ENCODE data around the gene LSM3. TPM values are rescaled to one million over a fixed set of nuclear protein-coding genes. Genes with fewer than 3 reads are reported as not detected.
A peak's percentile ranks its signal among the peaks of the same experiment; 100 is the strongest.

The LSM3 gene
- 10.5 and 12.4 TPM in 2 replicates for total RNA-seq
- polyA plus RNA-seq: 22.1 and 26.4 TPM in 2 replicates

DNA sequence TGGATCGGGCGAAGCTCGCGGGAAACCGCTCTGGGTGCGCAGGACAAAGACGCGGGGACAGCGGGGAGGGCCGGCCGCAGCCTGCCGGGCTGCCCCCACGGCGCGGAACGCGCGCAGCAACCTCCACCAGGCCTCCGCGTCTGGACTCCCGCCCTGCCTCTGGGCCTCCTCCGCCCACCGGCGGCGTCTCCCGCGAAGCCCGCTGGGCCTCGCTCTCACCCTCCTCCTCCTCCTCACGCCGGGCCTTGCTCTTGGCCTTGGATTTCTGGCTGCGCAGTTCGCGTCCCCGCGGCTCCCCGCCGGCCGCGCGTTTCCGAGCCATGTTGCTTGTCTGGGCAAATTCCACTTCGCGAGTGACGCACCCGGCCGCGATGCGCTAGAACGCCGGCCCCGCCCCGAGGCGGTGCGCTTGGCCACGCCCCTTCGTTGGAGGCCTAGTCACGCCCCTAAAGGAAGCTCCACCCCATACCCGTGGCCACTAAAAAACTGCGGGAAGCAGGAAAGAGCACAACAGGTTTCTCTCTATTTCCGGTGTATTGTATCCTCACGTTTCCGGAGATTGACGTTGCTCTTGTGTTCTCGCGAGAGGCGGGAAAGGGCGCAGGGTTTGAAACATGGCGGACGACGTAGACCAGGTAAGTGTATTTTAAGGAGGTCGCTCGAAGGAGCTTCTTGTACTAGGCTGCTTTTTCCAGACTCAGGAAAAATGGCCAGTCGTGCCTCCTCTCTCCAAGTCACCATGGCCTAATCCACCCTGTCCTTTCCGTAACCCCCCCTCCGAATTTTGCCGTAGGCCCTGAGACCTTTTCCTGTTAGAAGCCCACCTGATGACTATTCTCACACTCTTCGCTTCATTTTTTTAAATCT is at the start of gene LSM3, which contains the start of gene XPC:
LSM3 (plus strand) TSS at position 571 of the 867 bp plus-strand sequence; CDS start at position 615, 44 bp downstream.
XPC (minus strand) TSS at position 355 of the 867 bp plus-strand sequence; CDS start at position 322, 33 bp downstream.
- peaks cover 9% of the 10 kb centered on the region for H3K4me1 ChIP-seq (ENCODE audit: insufficient read depth)
- peak within 1 kb of the TSS; percentile 57 for H2AFZ ChIP-seq
- H3K27ac ChIP-seq: peak within 1 kb of the TSS; percentile 93
- H3K9me2 ChIP-seq (replicated peaks; ENCODE audit: insufficient read depth): no peaks in the 10 kb centered on the region
- H3K27me3 ChIP-seq: no peaks in the 10 kb centered on the region
- peak; percentile 98 for DNase-seq (ENCODE audit: low spot score)
- peaks cover 10% of the 10 kb centered on the region for H4K20me1 ChIP-seq (ENCODE audit: insufficient read depth, poor library complexity, severe bottlenecking)
- H3K79me2 ChIP-seq: peaks cover 82% of the 10 kb centered on the region
- TF ChIP-seq EZH2phosphoT487 (IDR thresholded peaks at IDR 0.05; ENCODE audit: low read depth, severe bottlenecking, unreplicated experiment) (no peak), EZH2 (IDR thresholded peaks at IDR 0.05; ENCODE audit: borderline replicate concordance) (no peak), CTCF (IDR thresholded peaks at IDR 0.05; ENCODE audit: poor library complexity) (no peak)
- peak within 1 kb of the TSS; percentile 94 for H3K4me2 ChIP-seq
- under 1% methylated on average over 70 of the region's 78 CpGs for WGBS (ENCODE audit: low lambda C conversion rate, missing lambda C conversion rate)
- no peaks in the 10 kb centered on the region for H3K9me3 ChIP-seq (ENCODE audit: low read depth)
- H3K4me3 ChIP-seq: peak within 1 kb of the TSS; percentile 53
- no peaks in the 10 kb centered on the region for H3K36me3 ChIP-seq (replicated peaks; ENCODE audit: insufficient read depth, low read depth)

DNA sequence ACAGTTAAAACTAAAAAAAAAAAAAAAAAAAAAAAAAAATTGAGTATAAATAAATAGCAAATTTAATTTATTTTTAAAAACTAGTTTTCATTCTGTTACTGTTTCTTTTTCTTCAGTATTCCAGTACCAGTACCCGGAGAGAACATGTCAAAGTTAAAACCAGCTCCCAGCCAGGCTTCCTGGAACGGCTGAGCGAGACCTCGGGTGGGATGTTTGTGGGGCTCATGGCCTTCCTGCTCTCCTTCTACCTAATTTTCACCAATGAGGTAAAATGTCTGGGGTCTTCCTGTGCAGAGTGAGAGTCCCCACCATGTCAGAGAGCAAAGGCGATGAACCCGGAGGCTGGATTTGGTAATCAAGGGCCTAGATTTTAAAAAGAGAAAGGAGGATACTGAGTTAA is 49.3 kb upstream of the LSM3 start:
- peaks cover 22% of the 10 kb centered on the region for H4K20me1 ChIP-seq (ENCODE audit: insufficient read depth, poor library complexity, severe bottlenecking)
- no peaks in the 10 kb centered on the region for H3K36me3 ChIP-seq (replicated peaks; ENCODE audit: insufficient read depth, low read depth)

DNA sequence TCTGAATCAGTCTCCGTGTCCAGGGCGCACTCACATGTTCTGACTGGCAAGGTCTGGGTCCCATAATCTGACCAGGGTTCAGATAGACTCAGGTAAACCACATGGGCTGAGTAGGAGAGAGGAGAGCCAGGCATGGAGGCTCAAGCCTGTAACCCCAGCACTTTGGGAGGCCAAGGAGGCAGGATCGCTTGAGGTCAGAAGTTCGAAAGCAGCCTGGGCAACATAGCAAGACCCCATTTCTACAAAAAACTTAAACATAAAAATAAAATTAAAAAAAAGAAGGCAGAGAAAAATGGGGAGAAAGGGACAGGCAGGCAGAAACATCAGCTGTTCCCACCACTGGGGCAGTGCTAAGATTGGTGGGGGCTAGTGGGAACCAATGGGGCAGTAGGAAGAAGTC is 48.4 kb upstream of the LSM3 start:
- Histone ChIP-seq H3K9me3 (ENCODE audit: low read depth) (no peaks in the 10 kb centered on the region), H3K36me3 (replicated peaks; ENCODE audit: insufficient read depth, low read depth) (no peaks in the 10 kb centered on the region), H4K20me1 (ENCODE audit: insufficient read depth, poor library complexity, severe bottlenecking) (peaks cover 22% of the 10 kb centered on the region), H3K4me3 (no peak overlapping the region), H3K9me2 (replicated peaks; ENCODE audit: insufficient read depth) (no peaks in the 10 kb centered on the region), H3K27ac (no peak overlapping the region), H3K4me1 (ENCODE audit: insufficient read depth) (peaks cover 9% of the 10 kb centered on the region), H2AFZ (no peak overlapping the region), H3K27me3 (no peaks in the 10 kb centered on the region), H3K4me2 (no peak overlapping the region), H3K79me2 (peaks cover 41% of the 10 kb centered on the region)
- no peak for TF ChIP-seq EZH2 (IDR thresholded peaks at IDR 0.05; ENCODE audit: borderline replicate concordance)
- TF ChIP-seq CTCF (IDR thresholded peaks at IDR 0.05; ENCODE audit: poor library complexity): no peak
- TF ChIP-seq EZH2phosphoT487 (IDR thresholded peaks at IDR 0.05; ENCODE audit: low read depth, severe bottlenecking, unreplicated experiment): no peak
- no peak for DNase-seq (ENCODE audit: low spot score)
- 93% methylated on average over 4 of the region's 4 CpGs for WGBS (ENCODE audit: low lambda C conversion rate, missing lambda C conversion rate)

More for the DNA sequence above, 49.3 kb upstream of the LSM3 start:
- Histone ChIP-seq H2AFZ (no peak overlapping the region), H3K79me2 (peaks cover 41% of the 10 kb centered on the region), H3K27ac (no peak overlapping the region), H3K4me1 (ENCODE audit: insufficient read depth) (peaks cover 9% of the 10 kb centered on the region), H3K9me2 (replicated peaks; ENCODE audit: insufficient read depth) (no peaks in the 10 kb centered on the region), H3K4me2 (no peak overlapping the region), H3K9me3 (ENCODE audit: low read depth) (no peaks in the 10 kb centered on the region), H3K27me3 (no peaks in the 10 kb centered on the region), H3K4me3 (no peak overlapping the region)
- 98% methylated on average over 6 of the region's 6 CpGs for WGBS (ENCODE audit: low lambda C conversion rate, missing lambda C conversion rate)
- DNase-seq (ENCODE audit: low spot score): no peak
- TF ChIP-seq EZH2 (IDR thresholded peaks at IDR 0.05; ENCODE audit: borderline replicate concordance): no peak
- TF ChIP-seq EZH2phosphoT487 (IDR thresholded peaks at IDR 0.05; ENCODE audit: low read depth, severe bottlenecking, unreplicated experiment): no peak
- no peak for TF ChIP-seq CTCF (IDR thresholded peaks at IDR 0.05; ENCODE audit: poor library complexity)

Data from hepatocyte (in vitro differentiated cells).